GM19468 (cell line): Measurements from ENCODE around the gene RPP38.

ENCODE experiments used
- ATAC-seq: cut with Tn5 transposase; IDR thresholded peaks from one replicate; pipeline ENCODE4 v1.9.1; 2021; ENCODE audit warnings: mild to moderate bottlenecking, moderate library complexity, moderate number of reproducible peaks; ENCODE audit not compliant: unreplicated experiment; ENCODE audit errors: extremely low read depth

The RPP38 gene

GRCh38 chr10:15097011-15097812, at the start of gene RPP38:
RPP38 (plus strand) TSS chr10:15097355; CDS start chr10:15103315, 5,960 bp downstream.
- peak; percentile 75 for ATAC-seq

- no peak for ATAC-seq
Measured at GRCh38 chr10:15049533-15049932, 47.6 kb upstream of the RPP38 start.

GRCh38 chr10:15052121-15052520, 45.0 kb upstream of the RPP38 start:
- no peak for ATAC-seq

GRCh38 chr10:15053061-15053460, 44.1 kb upstream of the RPP38 start:
- ATAC-seq, result no peak

GRCh38 chr10:15058689-15059088, 38.5 kb upstream of the RPP38 start:
- ATAC-seq, result no peak

- ATAC-seq, result no peak
Measured at GRCh38 chr10:15059914-15060313, 37.2 kb upstream of the RPP38 start.

- ATAC-seq, result no peak
Measured at GRCh38 chr10:15060638-15061037, 36.5 kb upstream of the RPP38 start.

- ATAC-seq, result no peak
Measured at GRCh38 chr10:15067154-15067553, 30.0 kb upstream of the RPP38 start.

GRCh38 chr10:15068802-15069201, 28.4 kb upstream of the RPP38 start:
- no peak for ATAC-seq

GRCh38 chr10:15069230-15069629, 27.9 kb upstream of the RPP38 start:
- ATAC-seq, result no peak

GRCh38 chr10:15072358-15072757, 24.8 kb upstream of the RPP38 start:
- ATAC-seq, result no peak

- no peak for ATAC-seq
Measured at GRCh38 chr10:15075421-15075820, 21.7 kb upstream of the RPP38 start.

GRCh38 chr10:15083674-15084501, 13.3 kb upstream of the RPP38 start:
- ATAC-seq, result no peak

GRCh38 chr10:15084502-15084922, 12.6 kb upstream of the RPP38 start:
- no peak for ATAC-seq

- peak; percentile 97 for ATAC-seq
Measured at GRCh38 chr10:15088428-15089261, 8.5 kb upstream of the RPP38 start, which contains the start of gene ACBD7. ACBD7 (minus strand) TSS chr10:15088776; CDS start chr10:15088728, 48 bp downstream.

GRCh38 chr10:15091418-15091817, 5.7 kb upstream of the RPP38 start:
- ATAC-seq, result no peak

- ATAC-seq, result no peak
Measured at GRCh38 chr10:15092855-15093408, 4.2 kb upstream of the RPP38 start.

GRCh38 chr10:15096661-15097010, 519 bp upstream of the RPP38 start:
- no peak for ATAC-seq

- ATAC-seq, result no peak
Measured at GRCh38 chr10:15099886-15100285, 2.7 kb downstream of the RPP38 start.

GRCh38 chr10:15103513-15103912, 6.4 kb downstream of the RPP38 start:
- ATAC-seq, result no peak
